NCI-H2029 treated with DMSO at 0.1 percent for 48 hours (cell line): ENCODE measurements around the gene EXOC6B.

Experiments
- DNase-seq: peaks from one replicate; lab custom pipeline; 2025; lab: John Stamatoyannopoulos, UW

EXOC6B gene

DNA sequence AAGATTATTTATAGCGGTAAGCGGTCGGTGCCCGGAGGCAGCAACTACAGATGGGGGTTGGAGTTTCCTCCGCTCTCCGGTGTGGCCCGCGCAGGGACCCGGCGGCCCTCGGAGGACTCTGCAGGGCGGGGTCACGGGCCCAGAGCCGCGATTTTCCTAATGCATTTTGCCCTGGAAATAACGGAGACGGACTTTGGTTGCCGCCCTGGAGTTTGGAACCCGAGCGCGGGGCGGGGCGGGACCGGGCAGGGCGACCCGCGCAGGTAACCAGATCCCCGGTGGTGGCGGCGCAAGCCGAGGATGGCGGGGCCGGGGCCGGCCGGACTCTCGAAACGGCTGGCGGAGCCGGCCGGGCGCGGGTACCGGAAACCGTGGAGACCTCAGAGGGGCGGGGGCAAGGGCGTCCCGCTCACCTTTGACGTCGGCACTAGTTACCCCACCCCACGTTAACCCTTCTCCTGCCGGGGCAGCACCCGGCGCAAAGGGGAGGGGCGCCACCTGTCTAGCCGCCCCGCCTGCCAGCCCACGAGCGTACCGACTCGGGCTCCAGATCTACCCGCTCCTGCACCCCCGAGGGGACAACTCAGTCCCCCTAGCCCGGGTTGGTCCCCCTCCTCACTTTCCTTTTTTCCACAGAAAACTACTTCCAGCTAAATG is 681.1 kb downstream of the EXOC6B start:
- no peak for DNase-seq

DNA sequence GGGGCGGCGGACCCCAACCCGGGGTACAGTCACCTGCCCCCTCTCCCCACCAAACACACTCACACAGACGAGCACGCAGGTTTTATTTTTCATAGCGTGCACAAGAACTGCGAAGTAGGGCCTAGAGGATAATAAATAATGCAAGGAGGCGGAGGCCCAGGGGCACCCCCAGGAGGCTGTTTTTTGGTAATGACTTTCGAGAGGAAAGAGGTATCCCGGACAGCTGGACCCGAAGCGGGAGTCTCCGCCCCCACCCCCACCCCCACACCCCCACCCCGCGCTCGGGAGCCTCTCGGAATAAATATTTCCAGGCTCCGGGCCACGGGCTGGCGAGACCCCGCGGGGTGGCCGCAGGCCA is 681.6 kb downstream of the EXOC6B start:
- DNase-seq = no peak

DNA sequence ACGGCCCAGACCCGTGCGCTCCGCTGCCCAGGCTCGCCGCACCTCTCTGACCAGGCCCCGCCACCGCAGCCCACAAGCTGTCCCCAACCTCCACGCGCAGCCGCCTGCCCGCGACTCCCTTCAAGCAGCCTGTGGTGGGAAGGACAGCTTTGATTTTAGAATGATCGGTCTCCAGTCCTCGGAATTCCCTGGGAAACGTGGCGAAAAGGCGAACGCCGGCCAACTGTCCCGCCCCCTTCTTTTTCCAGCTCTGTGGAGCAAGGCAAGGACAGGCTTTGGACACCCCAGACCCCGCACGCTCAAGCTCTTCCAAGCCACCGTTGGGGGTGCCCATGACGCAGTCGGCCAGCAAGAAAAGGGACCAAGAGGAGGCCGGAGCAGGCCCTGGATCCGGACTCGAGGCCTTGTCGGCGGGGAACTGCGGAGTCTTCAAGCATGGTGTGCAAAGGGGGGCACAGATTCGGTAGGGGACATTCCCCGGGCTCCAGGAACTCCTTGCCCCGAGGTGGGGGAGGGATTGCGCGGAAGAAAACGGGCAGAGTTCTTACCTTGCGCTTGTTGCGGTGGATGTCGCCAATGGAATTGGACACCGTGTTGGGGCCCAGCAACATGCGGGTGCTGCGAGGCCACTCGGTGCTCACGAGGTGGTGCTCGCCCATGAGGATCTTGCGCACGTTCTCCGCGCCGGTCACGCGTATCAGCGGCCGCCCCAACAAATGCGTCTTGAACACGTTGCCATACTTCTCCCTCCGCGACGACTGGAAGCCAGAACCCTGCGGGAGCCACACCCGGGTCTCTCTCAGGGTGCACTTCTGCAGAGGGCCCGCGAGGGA is 682.2 kb downstream of the EXOC6B start:
- no peak for DNase-seq

DNA sequence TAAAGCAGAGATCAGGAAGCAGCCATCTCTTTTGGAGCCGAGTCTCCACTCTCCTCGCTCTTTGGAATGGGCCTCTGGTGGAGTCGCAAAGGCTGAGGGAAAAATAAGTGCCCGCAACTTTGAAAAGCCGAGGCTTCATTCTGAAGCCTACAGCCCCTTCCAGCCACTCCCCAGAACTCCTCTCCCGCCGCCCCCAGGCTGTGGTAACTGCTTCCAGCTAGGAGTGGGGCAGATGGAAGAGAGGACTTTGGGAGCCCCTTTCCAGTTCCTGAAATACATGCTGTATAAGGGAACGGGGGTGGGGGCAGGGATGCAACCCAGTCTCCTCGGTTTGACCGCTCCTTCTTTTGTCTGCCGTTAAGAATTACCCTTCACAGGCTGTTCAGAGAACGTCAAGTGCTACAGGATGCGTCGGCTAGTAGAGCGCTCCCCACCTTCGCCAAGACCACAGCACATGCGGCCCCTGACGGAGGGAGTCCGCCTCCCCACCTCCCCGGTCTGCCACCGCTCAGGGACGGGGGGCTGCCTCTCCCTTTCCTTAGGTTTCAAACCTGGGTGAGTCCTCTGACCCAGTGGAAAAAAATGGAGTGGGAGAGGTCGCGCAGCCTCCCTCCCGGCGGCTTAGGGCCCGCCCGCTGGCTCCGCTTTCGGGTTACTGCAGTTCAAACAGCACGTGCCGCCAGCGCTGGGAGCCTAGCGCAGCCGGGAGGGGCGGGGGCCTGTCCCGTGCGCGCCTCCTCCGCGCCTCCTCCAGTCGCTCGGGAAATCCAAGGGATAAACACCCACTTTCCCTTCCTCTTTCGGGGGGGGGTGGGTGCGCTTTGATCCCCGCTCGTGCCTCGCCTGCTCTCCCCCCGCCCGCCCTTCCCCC is 683.0 kb downstream of the EXOC6B start:
- no peak for DNase-seq

DNA sequence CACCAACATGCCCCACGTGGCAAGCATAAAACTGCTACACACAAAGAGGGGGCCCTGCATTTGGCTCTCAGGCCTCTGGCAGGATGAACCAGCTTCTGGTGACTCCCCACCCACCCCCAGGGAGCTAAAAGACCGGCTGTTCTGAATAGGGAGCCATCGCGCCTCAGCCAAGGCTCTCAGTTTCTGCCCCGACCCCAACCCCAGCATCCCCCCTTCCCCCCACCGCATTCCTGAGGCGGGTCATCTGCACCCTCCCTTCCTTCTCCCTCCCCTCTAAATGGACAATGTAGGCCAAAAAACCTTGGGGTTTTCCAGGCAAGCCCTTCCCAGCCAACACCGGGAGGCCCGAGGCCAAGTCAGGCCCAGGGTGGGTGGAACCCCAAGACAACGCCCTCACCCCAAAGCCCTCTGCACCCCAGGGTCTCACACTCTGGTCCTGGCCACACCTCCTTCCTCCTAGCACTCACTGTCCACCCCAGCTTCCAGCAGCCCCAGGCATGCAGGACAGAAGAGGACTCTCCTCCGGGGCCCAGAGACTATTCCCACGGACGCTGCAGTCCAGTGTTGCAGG is 683.9 kb downstream of the EXOC6B start:
- DNase-seq = no peak

DNA sequence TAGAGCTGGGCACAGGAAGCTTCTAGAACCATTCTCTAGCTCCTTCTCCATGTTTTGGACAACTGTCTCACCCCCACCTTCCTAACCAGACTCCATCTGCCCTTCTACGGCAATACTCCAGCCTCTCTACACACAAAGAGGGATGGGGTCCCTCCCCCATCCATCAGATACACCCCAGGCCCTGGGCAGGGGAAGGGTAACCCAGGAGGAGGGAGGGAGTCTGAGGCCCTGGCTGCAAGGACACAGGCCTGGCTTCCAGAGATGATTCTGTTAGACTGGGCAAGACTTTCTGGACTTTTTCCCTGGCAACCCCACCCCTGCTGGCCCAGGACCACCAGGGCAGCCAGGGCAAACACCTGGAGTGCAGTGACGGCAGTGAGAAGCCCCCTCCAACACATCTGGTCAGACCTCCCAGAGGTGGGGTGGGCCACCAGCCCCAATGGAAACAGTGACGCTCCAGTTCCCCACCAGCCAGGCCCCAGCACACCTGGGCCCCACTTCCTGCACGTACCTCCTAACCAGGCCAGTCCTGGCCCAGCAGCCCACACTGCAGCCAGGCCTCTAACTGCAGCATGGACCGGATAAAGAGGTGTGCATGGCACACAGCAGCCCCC is 684.7 kb downstream of the EXOC6B start:
- no peak for DNase-seq

DNA sequence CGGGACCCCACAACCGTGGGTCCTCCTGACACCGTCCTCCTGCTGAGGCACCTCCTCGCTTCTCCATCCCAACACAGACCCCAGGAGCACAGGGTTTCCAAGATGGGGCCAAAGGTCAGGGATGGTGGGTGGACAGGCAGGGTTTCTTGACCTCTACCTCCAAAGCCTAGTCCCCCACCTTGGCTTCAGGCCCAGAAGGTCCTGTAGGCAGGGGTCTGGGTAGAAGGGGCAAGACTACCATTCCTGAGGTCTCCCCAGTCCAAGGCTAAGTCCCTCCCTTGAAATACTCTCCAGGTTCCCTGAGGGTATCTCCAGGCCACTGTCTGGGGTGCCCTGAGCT is 685.2 kb downstream of the EXOC6B start:
- no peak for DNase-seq

DNA sequence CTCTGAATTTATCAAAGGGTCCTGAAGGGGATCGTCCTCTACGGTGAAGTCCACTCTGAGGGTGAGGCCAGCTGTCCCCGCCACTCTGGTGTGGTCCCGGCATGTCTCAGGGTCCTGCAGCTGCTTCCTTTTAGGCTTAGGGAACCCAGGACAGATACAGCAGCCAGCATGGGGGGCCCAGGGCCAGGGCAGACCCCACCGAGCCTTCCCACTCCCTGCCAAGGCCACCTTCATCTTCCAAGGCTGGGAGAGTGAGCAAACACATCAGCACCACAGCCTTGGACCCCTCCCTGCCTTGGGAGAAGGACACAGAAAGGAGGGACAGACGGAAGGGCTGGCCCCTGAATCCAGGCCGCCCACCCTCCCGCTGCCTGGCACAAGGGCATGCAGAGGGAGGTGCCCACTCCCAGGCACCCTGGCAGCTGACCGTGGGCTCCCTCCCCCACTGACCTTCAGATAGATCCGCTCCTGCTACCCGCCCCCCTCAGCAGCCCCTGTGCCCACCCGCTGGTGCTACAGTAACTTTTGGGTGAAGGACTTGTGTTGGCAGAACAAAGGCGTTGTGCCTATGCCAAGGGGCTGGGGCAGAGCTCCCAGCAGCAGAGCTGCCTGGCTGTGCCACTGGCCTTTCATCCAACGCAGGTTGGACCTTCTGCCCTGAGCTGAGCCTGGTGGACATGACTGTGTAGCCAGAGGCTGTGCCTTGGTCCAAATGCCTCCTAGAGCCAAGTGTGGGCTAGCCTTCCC is 685.8 kb downstream of the EXOC6B start:
- DNase-seq = no peak

DNA sequence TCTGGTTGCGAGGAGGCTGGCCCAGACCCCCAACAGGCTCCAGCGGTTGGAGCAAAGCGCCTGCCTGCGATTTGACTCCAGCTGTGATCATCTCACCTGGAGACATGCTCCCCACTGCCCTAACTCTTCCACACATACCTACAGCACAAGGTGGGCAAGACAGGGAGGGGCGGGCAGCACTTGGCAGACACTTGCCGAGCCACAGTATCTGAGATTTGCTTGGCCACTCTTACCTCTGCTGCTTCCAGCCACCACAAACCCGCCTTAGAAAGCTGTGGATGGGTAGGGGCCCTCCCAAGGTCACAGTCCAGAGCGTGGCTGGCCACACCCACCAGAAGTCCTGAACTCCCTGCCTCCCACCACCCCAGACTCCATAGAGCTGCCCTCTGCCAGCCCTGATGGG is 686.4 kb downstream of the EXOC6B start:
- no peak for DNase-seq

DNA sequence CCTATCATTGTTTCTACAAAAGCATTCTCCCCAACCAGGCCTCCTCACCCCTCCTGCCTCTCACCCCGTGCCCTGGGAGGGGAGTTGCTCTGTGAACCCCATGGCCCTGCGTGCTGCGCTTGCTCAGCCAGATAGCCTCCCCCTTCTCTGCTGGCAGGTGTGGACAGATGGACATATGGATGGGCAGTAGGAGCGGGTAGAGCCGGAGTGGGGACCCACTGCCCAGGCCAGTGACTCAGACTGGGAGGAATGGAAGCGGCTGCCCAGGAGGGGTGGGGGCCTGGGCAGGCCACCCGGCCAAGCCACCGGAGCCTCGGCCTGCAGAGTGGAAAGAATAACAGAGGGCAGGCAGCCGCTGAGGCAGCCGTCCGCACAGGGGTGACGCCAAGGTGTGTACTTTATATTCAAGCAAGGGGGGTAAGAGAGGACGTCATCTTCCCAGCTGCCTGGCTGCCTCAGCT is 686.9 kb downstream of the EXOC6B start:
- no peak for DNase-seq

DNA sequence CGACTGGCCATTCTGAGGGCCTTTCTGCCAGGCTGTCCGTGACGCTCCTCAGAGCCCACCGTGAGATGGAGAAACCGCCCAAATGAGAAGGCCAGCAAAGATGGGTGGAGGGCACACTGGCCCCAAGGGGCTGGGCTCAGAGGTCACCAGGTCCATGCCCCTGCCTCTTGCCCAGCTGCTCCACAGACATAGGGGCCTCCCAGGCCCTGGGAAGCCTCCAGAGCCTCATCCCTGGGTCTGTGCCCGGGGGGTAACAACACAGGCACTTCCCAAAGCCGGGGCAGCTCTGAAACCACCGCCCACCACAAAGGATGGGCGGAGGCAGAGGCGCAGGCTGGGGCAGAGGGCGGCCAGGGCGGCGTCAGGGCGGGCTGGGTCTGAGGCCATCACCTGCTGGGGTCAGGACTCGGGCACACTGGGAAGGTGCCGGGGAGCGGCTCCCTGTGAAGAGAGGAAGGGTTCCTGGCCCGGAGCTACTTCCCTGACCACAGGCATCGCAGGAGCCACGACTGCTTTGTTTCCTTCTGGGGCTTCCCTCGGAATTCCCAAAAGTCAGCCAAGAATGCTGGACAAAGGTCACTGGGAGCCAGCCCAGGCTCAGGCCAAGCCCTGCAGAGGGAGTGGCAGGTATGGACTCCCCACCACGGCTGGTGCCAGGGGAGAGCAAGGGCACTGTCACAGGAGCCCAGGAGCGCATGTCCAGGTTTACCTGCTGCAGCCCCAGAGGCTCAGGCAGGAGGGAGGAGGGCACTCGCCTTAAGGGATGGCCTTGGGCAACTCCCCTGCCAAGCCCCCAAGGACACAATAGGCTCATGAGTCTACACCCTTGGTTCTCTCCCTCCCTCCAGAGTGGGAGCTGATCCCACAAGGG is 687.6 kb downstream of the EXOC6B start:
- DNase-seq = no peak

DNA sequence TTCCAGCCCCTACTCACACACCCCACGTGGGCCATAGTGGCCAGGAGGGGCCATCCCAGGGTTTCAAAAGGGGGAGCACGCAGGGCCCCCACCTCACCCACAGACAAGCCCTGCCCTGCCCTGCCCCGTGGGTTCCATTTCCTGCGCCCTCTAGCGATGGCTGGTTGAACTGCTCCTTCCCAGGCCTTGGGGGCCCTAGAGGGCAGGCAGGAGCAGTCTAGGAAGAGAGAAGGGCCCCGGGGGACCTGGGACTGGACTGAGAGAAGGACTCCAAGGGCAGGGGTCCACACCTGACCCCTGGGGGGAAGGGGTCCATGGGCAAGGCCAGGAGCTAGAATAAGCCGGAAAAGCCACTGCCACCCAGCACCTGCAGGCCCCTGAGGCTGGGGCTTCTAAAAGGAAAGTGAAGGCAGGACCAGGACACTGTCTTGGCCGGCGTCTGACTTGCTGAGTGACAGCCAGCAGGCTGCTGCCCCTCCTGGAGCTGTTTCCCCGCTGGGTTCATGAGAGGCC is 688.3 kb downstream of the EXOC6B start:
- peak; percentile 12 for DNase-seq

DNA sequence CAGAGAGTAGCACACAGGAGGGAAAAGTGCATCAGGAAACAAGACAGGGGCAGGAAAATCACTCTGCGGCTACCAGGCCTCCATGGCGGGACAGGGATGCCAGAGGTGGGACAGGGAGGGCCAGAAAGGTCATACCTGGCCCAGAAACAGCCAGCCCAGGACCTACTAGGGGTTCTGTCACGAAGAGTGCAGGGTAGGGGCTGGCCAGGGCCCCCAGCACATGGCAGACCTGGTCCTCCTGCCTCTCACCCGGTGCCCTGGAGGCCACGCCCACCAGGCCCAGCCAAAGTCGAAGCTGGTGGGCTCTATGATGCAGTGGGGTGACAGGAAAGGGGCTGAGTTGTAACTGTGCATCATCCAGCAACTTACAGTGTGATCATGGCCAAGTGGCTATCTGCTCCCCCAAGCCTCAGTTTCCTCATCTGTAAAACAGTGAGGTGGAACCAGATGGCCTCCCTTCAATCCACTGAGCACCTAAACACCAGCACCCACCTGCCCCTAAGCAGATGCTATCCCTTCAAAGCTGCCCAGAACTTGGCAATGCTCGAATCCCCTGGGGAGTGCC is 688.8 kb downstream of the EXOC6B start:
- no peak for DNase-seq

DNA sequence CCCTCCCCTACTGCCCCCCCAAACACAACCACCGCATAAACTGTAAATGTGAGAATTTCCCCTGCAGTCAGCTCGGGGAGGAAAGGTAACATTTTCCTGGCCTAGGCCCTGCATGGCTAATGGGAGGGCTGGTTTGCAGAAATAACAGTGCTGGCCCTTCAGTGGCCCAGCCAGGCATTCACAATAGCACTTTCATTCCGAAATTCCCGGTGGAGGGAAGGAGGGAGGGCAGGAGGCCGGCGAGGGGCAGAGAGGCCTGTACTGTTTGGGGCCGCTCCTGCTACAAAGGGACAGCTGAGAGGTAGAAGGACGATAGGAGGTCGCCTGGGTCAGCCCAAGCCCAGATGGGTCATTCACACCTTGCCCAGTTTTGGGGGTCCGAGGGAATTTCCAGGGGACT is 689.5 kb downstream of the EXOC6B start:
- DNase-seq = no peak

DNA sequence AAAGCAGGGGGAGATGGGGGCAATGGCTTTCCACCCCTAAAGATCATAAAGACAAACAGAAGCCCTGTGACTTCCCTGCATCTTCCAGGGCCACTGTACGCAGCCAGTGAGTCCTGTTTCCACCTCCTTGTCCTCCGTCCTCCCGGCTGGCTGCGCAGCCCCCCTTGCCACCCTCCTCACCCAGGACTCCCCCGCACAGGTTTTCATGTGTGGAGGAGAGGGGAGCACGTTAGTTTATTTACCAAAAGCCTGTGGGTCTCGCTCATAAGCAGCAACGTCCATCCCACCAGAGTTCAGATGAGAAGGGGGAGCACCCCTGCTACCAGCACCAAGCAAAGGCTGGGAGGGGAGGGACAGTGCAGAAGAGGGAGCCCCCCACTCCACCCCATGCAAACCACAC is 689.9 kb downstream of the EXOC6B start:
- no peak for DNase-seq

DNA sequence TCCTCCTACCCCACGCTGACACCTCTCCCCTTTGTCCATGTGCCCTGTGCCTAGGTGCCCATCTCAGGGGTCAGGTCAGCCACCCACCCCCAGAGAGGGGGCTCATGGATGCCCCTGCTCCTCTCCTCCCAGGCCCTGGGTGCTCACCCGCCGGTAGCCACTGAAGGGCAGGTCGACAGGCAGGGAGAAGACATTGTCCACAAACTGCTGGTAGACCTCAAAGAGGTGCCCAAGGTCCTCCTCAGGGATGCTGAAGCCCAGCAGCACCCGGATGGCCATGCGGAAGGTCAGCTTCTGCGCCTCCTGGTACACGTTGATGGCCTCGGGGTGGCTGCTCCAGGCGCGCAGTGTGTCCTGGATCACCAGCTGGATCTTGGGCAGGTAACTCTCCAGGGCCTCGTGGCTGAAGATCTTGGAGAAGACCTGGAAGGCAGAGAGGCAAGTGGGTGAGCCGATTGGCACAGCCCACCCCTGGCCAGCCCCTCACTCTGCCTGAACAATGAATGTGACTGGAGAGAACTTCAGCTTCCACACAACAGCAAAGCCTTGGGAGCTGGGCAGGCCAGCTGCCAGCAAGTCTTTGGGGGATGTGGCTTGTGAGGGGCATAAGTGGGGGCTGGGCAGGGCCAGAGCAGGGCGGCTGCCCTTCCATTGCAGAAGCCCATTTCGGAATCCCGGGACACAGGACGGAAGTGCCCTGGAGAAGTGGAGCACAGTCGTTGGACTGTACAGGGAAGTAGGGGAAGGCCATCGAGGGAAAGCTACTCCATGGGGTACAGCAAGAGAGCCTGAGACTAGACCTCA is 690.6 kb downstream of the EXOC6B start:
- DNase-seq = no peak

DNA sequence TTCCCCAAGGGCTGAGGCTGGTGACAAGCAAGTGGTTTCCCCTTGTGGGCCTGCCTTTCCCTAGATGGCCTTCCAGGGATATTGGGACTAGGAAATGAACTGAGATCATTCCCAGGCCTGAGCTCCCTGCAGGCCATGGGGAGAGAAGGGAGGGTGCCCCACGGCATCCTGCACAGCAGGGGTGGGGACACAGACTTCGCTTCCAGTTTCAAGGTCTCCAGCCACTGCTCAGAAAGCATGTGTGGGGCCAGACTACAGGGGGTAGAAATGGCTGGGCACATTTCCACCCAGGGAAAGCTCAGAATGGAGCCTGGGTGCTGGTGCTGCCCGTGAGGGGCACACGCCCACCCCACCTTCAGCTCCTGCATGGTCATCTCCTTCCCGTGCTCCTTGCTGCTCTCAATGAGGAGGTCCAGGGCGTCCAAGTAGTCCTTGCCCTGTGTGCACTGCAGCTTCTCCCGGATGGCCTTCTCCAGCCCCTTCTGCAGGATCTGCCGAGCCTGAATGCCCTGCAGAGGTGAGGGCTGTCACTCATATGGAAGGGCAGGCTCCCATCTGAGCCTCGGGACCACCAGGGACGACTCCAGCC is 691.3 kb downstream of the EXOC6B start:
- no peak for DNase-seq

DNA sequence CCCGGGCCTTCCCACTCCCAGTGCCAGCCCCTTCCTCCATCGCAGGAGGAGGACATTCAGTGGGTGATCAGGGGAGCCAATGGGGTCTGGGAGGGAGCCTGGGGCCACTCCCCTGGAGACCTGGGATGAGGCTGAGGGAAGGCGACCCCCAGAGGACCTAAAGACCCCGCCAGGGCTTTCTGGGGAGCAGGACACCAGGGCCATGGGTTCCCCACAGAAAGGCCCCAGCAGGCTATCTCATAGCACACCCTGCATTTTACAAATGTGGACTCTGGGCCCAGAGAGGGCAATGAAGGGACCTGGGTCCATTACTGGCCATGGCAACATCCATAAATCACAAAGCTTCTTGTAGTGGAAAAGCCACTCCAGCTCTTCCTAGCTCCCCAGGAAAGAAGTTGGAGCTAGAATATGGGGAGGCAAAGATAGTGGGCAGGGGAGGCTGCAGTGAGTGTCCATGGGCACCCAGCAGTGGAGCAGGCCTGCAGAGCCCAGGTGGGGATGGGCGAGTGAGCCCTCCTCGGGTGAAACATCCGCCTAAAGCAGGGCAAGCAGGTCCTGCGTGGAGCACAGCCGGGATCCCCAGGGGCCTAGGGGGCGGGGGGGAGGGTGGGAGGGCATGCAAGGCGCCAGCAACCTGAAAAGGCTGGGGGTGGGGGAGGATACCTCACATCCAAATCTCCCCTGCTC is 692.0 kb downstream of the EXOC6B start:
- DNase-seq = no peak
